Measurements from ENCODE around the gene ELL.

The ELL gene

GRCh38 chr19:18557411-18558201 is 35.7 kb upstream of the ELL start, which contains the start of gene KXD1:
KXD1 (plus strand) TSS chr19:18557870; CDS start chr19:18562057, 4,187 bp downstream.
- peak; percentile 99 for DNase-seq (ENCODE audit: low read depth)
- peak within 1 kb of the TSS; percentile 82 for H3K4me3 ChIP-seq (ENCODE audit: control insufficient read depth, low read depth, low read length)
- no peak for TF ChIP-seq CTCF (conservative IDR thresholded peaks at IDR 0.05; ENCODE audit: control insufficient read depth, insufficient read depth, low read depth, low read length)

- no peak overlapping the region for H3K4me3 ChIP-seq (ENCODE audit: control insufficient read depth, low read depth, low read length)
- TF ChIP-seq CTCF (conservative IDR thresholded peaks at IDR 0.05; ENCODE audit: control insufficient read depth, insufficient read depth, low read depth, low read length), result no peak
- no peak for DNase-seq (ENCODE audit: low read depth)
These were observed 29.8 kb upstream of the ELL start for GRCh38 chr19:18551631-18552030.

- H3K4me3 ChIP-seq (ENCODE audit: control insufficient read depth, low read depth, low read length), result peak overlapping the region; percentile 40
- TF ChIP-seq CTCF (conservative IDR thresholded peaks at IDR 0.05; ENCODE audit: control insufficient read depth, insufficient read depth, low read depth, low read length), result no peak
- DNase-seq (ENCODE audit: low read depth), result peak; percentile 64
These were observed 22.1 kb upstream of the ELL start for GRCh38 chr19:18543814-18544475.

- peak within 1 kb of the TSS; percentile 64 for H3K4me3 ChIP-seq (ENCODE audit: control insufficient read depth, low read depth, low read length)
- no peak for TF ChIP-seq CTCF (conservative IDR thresholded peaks at IDR 0.05; ENCODE audit: control insufficient read depth, insufficient read depth, low read depth, low read length)
- peak; percentile 80 for DNase-seq (ENCODE audit: low read depth)
These were observed 21.3 kb upstream of the ELL start, which contains the start of gene FKBP8 for GRCh38 chr19:18542941-18543813. FKBP8 (minus strand) TSS chr19:18543573; CDS start chr19:18541970, 1,603 bp downstream.

GRCh38 chr19:18541992-18542940 is 20.4 kb upstream of the ELL start:
- H3K4me3 ChIP-seq (ENCODE audit: control insufficient read depth, low read depth, low read length), result peak overlapping the region; percentile 64
- TF ChIP-seq CTCF (conservative IDR thresholded peaks at IDR 0.05; ENCODE audit: control insufficient read depth, insufficient read depth, low read depth, low read length), result no peak
- no peak for DNase-seq (ENCODE audit: low read depth)
